Measurements from ENCODE around the gene UGGT1. TPM values are rescaled to one million over a fixed set of nuclear protein-coding genes. Genes with fewer than 3 reads are reported as not detected.

The UGGT1 gene
- total and polyA plus RNA-seq, 2 donors from 2014 or later = 7.0 to 52.3 TPM

GRCh38 chr2:128178149-128178649, 87.2 kb downstream of the UGGT1 start:
- FAIRE-seq = no peak
- no peaks in the 10 kb centered on the region for H3K4me1 ChIP-seq (ENCODE audit: control insufficient read depth in 2 of 3, insufficient read depth in 2 of 3, low read depth in 1 of 3, low read length in 3 of 3)
- intact Hi-C loops (cut with DNase I) = no loop called here

GRCh38 chr2:128178650-128179460, 87.9 kb downstream of the UGGT1 start:
- TF ChIP-seq CTCF (IDR thresholded peaks at IDR 0.05; ENCODE audit: borderline replicate concordance, extremely low read depth, insufficient read depth) = peak; percentile 49
- Histone ChIP-seq H3K9ac (ENCODE audit: low read length in 3 of 3) (no peak overlapping the region), H3K36me3 (ENCODE audit: control insufficient read depth in 2 of 3, insufficient read depth in 3 of 3, low read length in 3 of 3) (peaks cover 10 to 49% (median 40%) of the 10 kb centered on the region in 3 donors), H3K9me3 (ENCODE audit: control insufficient read depth in 2 of 3, insufficient read depth in 1 of 3, low read length in 3 of 3) (no peaks in the 10 kb centered on the region), H3K27me3 (ENCODE audit: control insufficient read depth, insufficient read depth, low read length) (no peaks in the 10 kb centered on the region), H3K4me1 (ENCODE audit: control insufficient read depth in 2 of 3, insufficient read depth in 2 of 3, low read depth in 1 of 3, low read length in 3 of 3) (no peaks in the 10 kb centered on the region), H3K27ac (ENCODE audit: low read depth in 2 of 2, low read length in 2 of 2) (no peak overlapping the region), H3K4me3 (ENCODE audit: low read length in 3 of 3) (no peak overlapping the region)
- FAIRE-seq (no peak), DNase-seq (peak in 3 of 5 donors; percentile 44 to 75 (median 48))
- intact Hi-C loops (cut with DNase I) = no loop called here

More at GRCh38 chr2:128178149-128178649, 87.2 kb downstream of the UGGT1 start:
- no peak overlapping the region for H3K27ac ChIP-seq (ENCODE audit: low read depth in 2 of 2, low read length in 2 of 2)
- no peak overlapping the region for H3K9ac ChIP-seq (ENCODE audit: low read length in 3 of 3)
- H3K4me3 ChIP-seq (ENCODE audit: low read length in 3 of 3) = no peak overlapping the region
- peaks cover 10 to 46% (median 43%) of the 10 kb centered on the region in 3 donors for H3K36me3 ChIP-seq (ENCODE audit: control insufficient read depth in 2 of 3, insufficient read depth in 3 of 3, low read length in 3 of 3)
- H3K9me3 ChIP-seq (ENCODE audit: control insufficient read depth in 2 of 3, insufficient read depth in 1 of 3, low read length in 3 of 3) = no peaks in the 10 kb centered on the region
- no peak for TF ChIP-seq CTCF (IDR thresholded peaks at IDR 0.05; ENCODE audit: borderline replicate concordance, extremely low read depth, insufficient read depth)
- H3K27me3 ChIP-seq (ENCODE audit: control insufficient read depth, insufficient read depth, low read length) = no peaks in the 10 kb centered on the region
- DNase-seq = no peak

GRCh38 chr2:128179461-128179755, 88.4 kb downstream of the UGGT1 start:
- H3K4me1 ChIP-seq (ENCODE audit: control insufficient read depth in 2 of 3, insufficient read depth in 2 of 3, low read depth in 1 of 3, low read length in 3 of 3) = no peaks in the 10 kb centered on the region
- H3K9me3 ChIP-seq (ENCODE audit: control insufficient read depth in 2 of 3, insufficient read depth in 1 of 3, low read length in 3 of 3) = no peaks in the 10 kb centered on the region
- DNase-seq (no peak), FAIRE-seq (no peak)
- TF ChIP-seq CTCF (IDR thresholded peaks at IDR 0.05; ENCODE audit: borderline replicate concordance, extremely low read depth, insufficient read depth) = no peak
- intact Hi-C loops (cut with DNase I) = no loop called here
- peaks cover 10 to 49% (median 38%) of the 10 kb centered on the region in 3 donors for H3K36me3 ChIP-seq (ENCODE audit: control insufficient read depth in 2 of 3, insufficient read depth in 3 of 3, low read length in 3 of 3)
- no peak overlapping the region for H3K4me3 ChIP-seq (ENCODE audit: low read length in 3 of 3)
- no peak overlapping the region for H3K9ac ChIP-seq (ENCODE audit: low read length in 3 of 3)
- H3K27me3 ChIP-seq (ENCODE audit: control insufficient read depth, insufficient read depth, low read length) = no peaks in the 10 kb centered on the region
- H3K27ac ChIP-seq (ENCODE audit: low read depth in 2 of 2, low read length in 2 of 2) = no peak overlapping the region

Data from kidney (tissue), 14 donors.